HG02884 (cell line): Measurements from ENCODE around the gene JUNB.
A peak's percentile ranks its signal among the peaks of the same experiment; 100 is the strongest.
"Not testable (repeated sequence)": the region's sequence is repeated elsewhere in the genome, so short reads cannot be mapped to it uniquely, and the experiment has no call there.

Experiments used
- ATAC-seq: cut with Tn5 transposase; IDR thresholded peaks from one replicate; pipeline ENCODE4 v1.9.1; 2021; ENCODE audit warnings: mild to moderate bottlenecking, moderate library complexity; ENCODE audit not compliant: unreplicated experiment

The JUNB gene

GRCh38 chr19:12802267-12803106 is 11.2 kb downstream of the JUNB start:
- ATAC-seq, result no peak

- no peak for ATAC-seq
Measured at GRCh38 chr19:12804051-12804450, 12.8 kb downstream of the JUNB start.

- ATAC-seq, result peak; percentile 69
Measured at GRCh38 chr19:12806242-12807081, 15.2 kb downstream of the JUNB start, which contains the start of gene RNASEH2A. TSS of gene RNASEH2A (plus strand) at chr19:12806584. CDS start at chr19:12806674, 90 bp downstream.

- ATAC-seq, result no peak
Measured at GRCh38 chr19:12815088-12815487, 23.8 kb downstream of the JUNB start.

GRCh38 chr19:12817188-12817587 is 25.9 kb downstream of the JUNB start:
- not testable (repeated sequence) for ATAC-seq

GRCh38 chr19:12817810-12818209 is 26.5 kb downstream of the JUNB start:
- not testable (repeated sequence) for ATAC-seq

- ATAC-seq, result no peak
Measured at GRCh38 chr19:12821761-12822160, 30.5 kb downstream of the JUNB start.

- no peak for ATAC-seq
Measured at GRCh38 chr19:12825254-12826131, 34.2 kb downstream of the JUNB start.

GRCh38 chr19:12828494-12828893 is 37.2 kb downstream of the JUNB start:
- no peak for ATAC-seq

- ATAC-seq, result no peak
Measured at GRCh38 chr19:12833418-12833737, 42.1 kb downstream of the JUNB start.

GRCh38 chr19:12833738-12834565 is 42.7 kb downstream of the JUNB start:
- ATAC-seq, result no peak

GRCh38 chr19:12834566-12834943 is 43.3 kb downstream of the JUNB start, which contains the start of gene RTBDN:
TSS of gene RTBDN (minus strand) at chr19:12834579. CDS start at chr19:12829979, 4,600 bp downstream.
- ATAC-seq, result no peak

GRCh38 chr19:12834976-12835757 is 43.9 kb downstream of the JUNB start:
- ATAC-seq, result no peak

- no peak for ATAC-seq
Measured at GRCh38 chr19:12836529-12836863, 45.2 kb downstream of the JUNB start.

GRCh38 chr19:12837225-12837624 is 45.9 kb downstream of the JUNB start:
- no peak for ATAC-seq

- ATAC-seq, result no peak
Measured at GRCh38 chr19:12838182-12838885, 47.0 kb downstream of the JUNB start, which contains the start of gene MAST1. TSS of gene MAST1 (plus strand) at chr19:12838515. CDS start at chr19:12838573, 58 bp downstream.

- no peak for ATAC-seq
Measured at GRCh38 chr19:12838886-12839756, 47.8 kb downstream of the JUNB start.
